ENCODE results near the gene HNRNPL. TPM values are rescaled to one million over a fixed set of nuclear protein-coding genes. Genes with fewer than 3 reads are reported as not detected.

The HNRNPL gene
- total and polyA plus RNA-seq, 2 of the 8 experiments (the other 6 are each of a cell fraction or from before 2014, with no cell fraction given): 404 to 779 TPM

- TF ChIP-seq FOSL1 (IDR thresholded peaks at IDR 0.05; ENCODE audit: insufficient read depth, low read depth, low read length): no peak
- TF ChIP-seq POLR2AphosphoS5 (IDR thresholded peaks at IDR 0.05; ENCODE audit: low read depth, low read length): peak; percentile 74; the same call in 1 of the 2 replicates
- TF ChIP-seq ATF2 (IDR thresholded peaks at IDR 0.05; ENCODE audit: low read length): peak; percentile 38; the same call in 1 of the 2 replicates
- TF ChIP-seq POLR2A (IDR thresholded peaks at IDR 0.05; ENCODE audit: control extremely low read depth in 1 of 2, low read depth in 2 of 2, low read length in 2 of 2): no peak; a peak in 1 of 3 replicates
Observed at GRCh38 chr19:38848299-38849146, 1.3 kb downstream of the HNRNPL start (continued).

Measured in H1 (cell line).